ENCODE data around the gene MTF1. TPM values are rescaled to one million over a fixed set of nuclear protein-coding genes. Genes with fewer than 3 reads are reported as not detected.

Gene MTF1
- total RNA-seq, 2 donors from 2014 or later = 22.1 to 33.9 TPM

DNA sequence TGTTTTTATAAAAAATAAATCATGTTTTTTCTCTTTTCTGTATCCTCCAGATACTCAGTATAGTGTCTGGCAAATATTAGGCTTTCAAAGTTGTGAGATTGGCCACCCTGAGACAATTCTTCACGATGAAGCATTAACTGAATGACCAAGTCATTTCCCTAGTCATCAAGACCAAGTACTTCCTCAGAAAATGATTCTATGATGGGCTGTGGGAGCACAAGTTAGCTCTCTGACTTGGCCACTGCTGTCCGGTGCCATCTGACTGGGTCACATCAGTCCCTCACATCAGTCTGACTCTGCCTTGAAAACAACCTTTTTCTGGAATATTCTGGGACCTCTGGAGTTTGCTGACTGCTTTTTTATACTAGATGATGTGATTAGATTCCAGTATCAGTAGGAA is 37.9 kb downstream of the MTF1 start:
- Histone ChIP-seq H3K9me3 (no peaks in the 10 kb centered on the region), H3K36me3 (peaks cover 15% of the 10 kb centered on the region)

DNA sequence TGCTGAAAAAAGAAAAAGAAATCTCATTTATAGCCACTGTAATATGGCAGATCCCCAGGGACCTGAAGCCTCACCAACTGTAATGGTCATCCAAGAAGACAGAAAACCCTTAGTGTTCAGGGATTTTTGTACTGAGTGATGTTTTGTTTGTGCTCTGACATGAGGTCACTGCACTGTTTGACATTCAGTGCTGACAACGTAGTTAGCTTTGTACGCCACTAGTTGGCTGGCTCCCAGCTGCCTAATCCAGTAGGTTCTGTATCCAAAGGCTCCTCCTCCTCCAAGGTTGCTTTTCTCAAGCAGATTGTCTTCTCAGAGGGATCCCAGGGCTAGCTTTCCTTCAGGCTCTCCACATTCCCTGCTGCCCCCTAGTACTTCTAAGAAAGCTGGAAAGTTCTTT is 41.9 kb downstream of the MTF1 start:
- DNase-seq = no peak
- Histone ChIP-seq H3K4me3 (no peak overlapping the region), H3K4me1 (no peaks in the 10 kb centered on the region), H3K36me3 (peaks cover 15% of the 10 kb centered on the region), H3K9ac (ENCODE audit: low read depth in 2 of 2, low read length in 2 of 2) (no peak overlapping the region), H3K9me3 (no peaks in the 10 kb centered on the region), H3K27ac (no peak overlapping the region), H3K27me3 (no peaks in the 10 kb centered on the region)
- intact Hi-C loops (cut with DNase I) = no loop called here
- TF ChIP-seq, protein P1, sequence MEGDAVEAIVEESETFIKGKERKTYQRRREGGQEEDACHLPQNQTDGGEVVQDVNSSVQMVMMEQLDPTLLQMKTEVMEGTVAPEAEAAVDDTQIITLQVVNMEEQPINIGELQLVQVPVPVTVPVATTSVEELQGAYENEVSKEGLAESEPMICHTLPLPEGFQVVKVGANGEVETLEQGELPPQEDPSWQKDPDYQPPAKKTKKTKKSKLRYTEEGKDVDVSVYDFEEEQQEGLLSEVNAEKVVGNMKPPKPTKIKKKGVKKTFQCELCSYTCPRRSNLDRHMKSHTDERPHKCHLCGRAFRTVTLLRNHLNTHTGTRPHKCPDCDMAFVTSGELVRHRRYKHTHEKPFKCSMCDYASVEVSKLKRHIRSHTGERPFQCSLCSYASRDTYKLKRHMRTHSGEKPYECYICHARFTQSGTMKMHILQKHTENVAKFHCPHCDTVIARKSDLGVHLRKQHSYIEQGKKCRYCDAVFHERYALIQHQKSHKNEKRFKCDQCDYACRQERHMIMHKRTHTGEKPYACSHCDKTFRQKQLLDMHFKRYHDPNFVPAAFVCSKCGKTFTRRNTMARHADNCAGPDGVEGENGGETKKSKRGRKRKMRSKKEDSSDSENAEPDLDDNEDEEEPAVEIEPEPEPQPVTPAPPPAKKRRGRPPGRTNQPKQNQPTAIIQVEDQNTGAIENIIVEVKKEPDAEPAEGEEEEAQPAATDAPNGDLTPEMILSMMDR (IDR thresholded peaks at IDR 0.05) = no peak

More for the DNA sequence above, 37.9 kb downstream of the MTF1 start:
- no peaks in the 10 kb centered on the region for H3K27me3 ChIP-seq
- DNase-seq = no peak
- H3K4me1 ChIP-seq = no peaks in the 10 kb centered on the region
- TF ChIP-seq, protein P1 (IDR thresholded peaks at IDR 0.05) = no peak
- H3K9ac ChIP-seq (ENCODE audit: low read depth in 2 of 2, low read length in 2 of 2) = no peak overlapping the region
- H3K27ac ChIP-seq = no peak overlapping the region
- intact Hi-C loops (cut with DNase I) = no loop called here
- H3K4me3 ChIP-seq = no peak overlapping the region

DNA sequence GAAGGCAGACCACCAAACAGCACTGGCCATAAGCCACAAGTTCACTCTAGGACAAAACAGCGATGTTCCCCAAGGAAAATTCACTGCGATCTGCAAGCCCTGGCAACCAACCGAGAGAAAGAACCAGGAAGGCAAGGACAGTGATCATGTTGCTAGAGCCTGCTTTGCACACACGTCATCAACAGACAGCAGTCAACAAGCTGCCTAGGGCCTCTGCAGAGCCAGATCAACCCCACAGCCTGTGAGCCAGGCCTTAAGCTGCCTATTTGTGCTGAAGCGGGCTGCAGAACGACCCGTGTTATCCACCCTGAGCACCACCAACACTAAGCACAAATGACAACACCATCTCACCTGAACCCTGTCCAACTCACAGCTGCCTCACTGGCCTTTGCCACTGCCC is 45.1 kb downstream of the MTF1 start:
- no peaks in the 10 kb centered on the region for H3K27me3 ChIP-seq
- H3K36me3 ChIP-seq = no peaks in the 10 kb centered on the region
- H3K27ac ChIP-seq = no peak overlapping the region
- TF ChIP-seq, protein P1 (IDR thresholded peaks at IDR 0.05) = no peak
- H3K4me3 ChIP-seq = no peak overlapping the region
- DNase-seq = no peak
- H3K9me3 ChIP-seq = no peaks in the 10 kb centered on the region
- intact Hi-C loops (cut with DNase I) = loop anchor here (5.0 kb wide), 2 partner anchors 43 to 122 kb away; partner anchors contain the start of genes CDCA8 and MTF1
- no peak overlapping the region for H3K9ac ChIP-seq (ENCODE audit: low read depth in 2 of 2, low read length in 2 of 2)
- H3K4me1 ChIP-seq = peaks cover 2% of the 10 kb centered on the region

DNA sequence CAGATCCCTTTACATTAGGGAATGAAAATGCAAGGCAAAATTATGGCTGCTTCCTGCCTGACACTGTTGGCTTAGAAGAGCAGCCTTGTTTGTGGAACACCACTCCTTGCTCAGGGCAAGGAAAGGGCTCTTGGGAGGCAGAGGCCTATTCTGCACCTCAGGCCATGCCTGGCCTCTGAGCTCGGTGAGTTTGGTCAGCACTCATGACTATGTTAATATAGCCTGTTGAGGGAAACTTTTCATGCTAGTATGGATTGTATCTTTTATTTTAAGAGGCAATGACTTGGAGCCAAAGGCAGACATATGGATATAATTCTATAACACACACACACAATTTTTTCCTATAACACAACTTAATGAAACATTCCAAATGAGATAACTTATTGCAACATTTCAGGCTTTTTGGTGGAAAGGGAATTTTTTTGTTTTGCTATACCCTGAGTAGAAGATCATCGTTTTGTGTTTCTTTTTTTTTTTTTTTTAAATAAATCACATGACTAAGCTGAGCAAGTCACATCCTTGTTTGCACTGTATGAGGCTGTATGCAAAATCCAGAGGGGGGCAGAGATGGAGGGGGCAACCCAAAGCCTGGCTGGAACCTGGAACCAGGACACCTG is 45.8 kb downstream of the MTF1 start:
- H3K9me3 ChIP-seq = no peaks in the 10 kb centered on the region
- intact Hi-C loops (cut with DNase I) = loop anchor here (5.0 kb wide), 2 partner anchors 44 to 121 kb away; partner anchors contain the start of genes CDCA8 and MTF1
- no peaks in the 10 kb centered on the region for H3K36me3 ChIP-seq
- TF ChIP-seq, protein P1 (IDR thresholded peaks at IDR 0.05) = no peak
- H3K4me1 ChIP-seq = peaks cover 5% of the 10 kb centered on the region
- H3K27me3 ChIP-seq = no peaks in the 10 kb centered on the region
- no peak overlapping the region for H3K4me3 ChIP-seq
- H3K9ac ChIP-seq (ENCODE audit: low read depth in 2 of 2, low read length in 2 of 2) = no peak overlapping the region
- no peak overlapping the region for H3K27ac ChIP-seq
- no peak for DNase-seq

DNA sequence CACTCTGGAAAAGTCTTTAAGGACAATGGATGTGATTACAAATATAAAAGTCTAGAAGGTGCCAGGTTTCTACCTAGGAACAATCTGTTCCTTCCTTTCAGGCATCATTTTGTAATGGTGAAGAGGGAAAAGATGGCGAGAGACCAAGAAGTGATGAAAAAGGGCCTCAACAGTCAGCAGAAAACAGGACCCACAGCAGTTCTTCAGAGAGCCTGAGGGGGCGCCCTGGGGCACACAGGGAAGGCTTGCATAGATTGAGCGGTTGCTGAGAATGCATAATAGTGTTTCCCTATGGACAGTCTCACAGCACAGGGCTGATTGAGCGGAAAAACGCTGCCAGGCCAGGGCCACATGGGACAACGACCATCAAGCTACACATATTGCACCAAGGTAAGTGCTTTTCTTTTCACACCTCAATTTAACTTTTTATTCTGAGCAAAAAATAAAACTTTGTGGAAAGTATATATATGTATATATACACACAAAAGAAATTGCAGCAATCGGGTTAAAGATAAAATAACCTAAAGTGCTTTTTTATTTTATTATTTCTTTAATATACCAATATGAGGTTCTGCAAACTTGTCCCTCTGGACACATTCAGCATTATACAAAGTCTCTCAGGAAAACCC is 48.3 kb downstream of the MTF1 start:
- no peaks in the 10 kb centered on the region for H3K27me3 ChIP-seq
- H3K36me3 ChIP-seq = no peaks in the 10 kb centered on the region
- H3K9me3 ChIP-seq = no peaks in the 10 kb centered on the region
- H3K4me3 ChIP-seq = no peak overlapping the region
- intact Hi-C loops (cut with DNase I) = loop anchor here (5.0 kb wide), 2 partner anchors 46 to 119 kb away; partner anchors contain the start of genes CDCA8 and MTF1
- H3K4me1 ChIP-seq = peaks cover 12% of the 10 kb centered on the region
- H3K9ac ChIP-seq (ENCODE audit: low read depth in 2 of 2, low read length in 2 of 2) = no peak overlapping the region
- peak; percentile 67 for DNase-seq
- TF ChIP-seq, protein P1 (IDR thresholded peaks at IDR 0.05) = peak; percentile 88
- H3K27ac ChIP-seq = no peak overlapping the region

Measured in colonic mucosa (tissue), 4 donors.